ENCODE results near the gene DCAF12L1.

GRCh38 chrX:126551306-126551705, 1.3 kb downstream of the DCAF12L1 start:
- TF ChIP-seq CTCF (conservative IDR thresholded peaks at IDR 0.05 in 1 of 2, IDR thresholded peaks at IDR 0.05 in 1 of 2; ENCODE audit: extremely low read depth in 1 of 2, insufficient read depth in 1 of 2, low read depth in 1 of 2, low read length in 2 of 2) (no peak), EZH2 (IDR thresholded peaks at IDR 0.05; ENCODE audit: borderline replicate concordance, low read length) (no peak)

All from mammary epithelial cell (primary cell).